Fibroblast of peridontal ligament (primary cell): Measurements from ENCODE around the gene UBIAD1.

Experiments used
- DNase-seq: peaks from one replicate; pipeline ENCODE4 v3.0.0-alpha.2; 2010; ENCODE audit errors: extremely low read depth

The UBIAD1 gene

DNA sequence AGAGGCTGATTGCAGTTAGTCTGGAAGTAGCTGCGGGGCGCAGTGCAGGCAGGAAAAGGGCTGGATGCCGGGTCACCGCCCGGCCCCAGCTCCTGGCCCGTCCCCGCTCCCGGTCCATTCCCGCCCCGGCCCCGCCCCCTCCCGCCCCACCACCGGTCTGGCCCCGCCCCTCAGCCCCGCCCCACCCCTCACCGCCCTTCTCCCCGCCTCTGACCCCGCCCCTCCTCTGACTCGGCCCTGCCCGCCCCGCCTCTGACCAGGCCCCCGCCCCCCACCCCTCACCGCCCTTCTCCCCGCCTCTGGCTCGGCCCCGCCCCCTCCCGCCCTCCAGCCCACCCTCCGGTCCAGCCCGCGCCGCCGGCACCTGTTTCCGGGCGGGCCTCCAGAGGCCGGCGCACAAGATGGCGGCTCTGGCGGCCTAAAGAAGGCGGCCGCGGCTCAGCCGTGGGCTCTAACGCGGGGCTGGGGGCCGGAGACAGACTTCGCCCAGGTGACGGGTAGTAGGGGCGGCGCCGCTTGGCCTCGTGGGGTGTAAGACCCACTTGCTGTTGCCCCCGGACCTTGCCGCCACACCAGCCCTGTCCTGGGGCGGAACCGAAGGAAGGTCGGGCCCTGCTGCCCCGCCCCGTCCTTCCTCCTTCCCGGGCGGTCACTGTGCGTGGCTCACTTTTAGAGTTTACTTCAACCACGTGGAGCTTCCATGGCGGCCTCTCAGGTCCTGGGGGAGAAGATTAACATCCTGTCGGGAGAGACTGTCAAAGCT, at the start of gene UBIAD1:
Gene UBIAD1, plus strand, starts transcription at position 367 of the 763 bp plus-strand sequence. Its CDS starts 334 bp downstream, at position 701.
- peak; percentile 80 for DNase-seq

DNA sequence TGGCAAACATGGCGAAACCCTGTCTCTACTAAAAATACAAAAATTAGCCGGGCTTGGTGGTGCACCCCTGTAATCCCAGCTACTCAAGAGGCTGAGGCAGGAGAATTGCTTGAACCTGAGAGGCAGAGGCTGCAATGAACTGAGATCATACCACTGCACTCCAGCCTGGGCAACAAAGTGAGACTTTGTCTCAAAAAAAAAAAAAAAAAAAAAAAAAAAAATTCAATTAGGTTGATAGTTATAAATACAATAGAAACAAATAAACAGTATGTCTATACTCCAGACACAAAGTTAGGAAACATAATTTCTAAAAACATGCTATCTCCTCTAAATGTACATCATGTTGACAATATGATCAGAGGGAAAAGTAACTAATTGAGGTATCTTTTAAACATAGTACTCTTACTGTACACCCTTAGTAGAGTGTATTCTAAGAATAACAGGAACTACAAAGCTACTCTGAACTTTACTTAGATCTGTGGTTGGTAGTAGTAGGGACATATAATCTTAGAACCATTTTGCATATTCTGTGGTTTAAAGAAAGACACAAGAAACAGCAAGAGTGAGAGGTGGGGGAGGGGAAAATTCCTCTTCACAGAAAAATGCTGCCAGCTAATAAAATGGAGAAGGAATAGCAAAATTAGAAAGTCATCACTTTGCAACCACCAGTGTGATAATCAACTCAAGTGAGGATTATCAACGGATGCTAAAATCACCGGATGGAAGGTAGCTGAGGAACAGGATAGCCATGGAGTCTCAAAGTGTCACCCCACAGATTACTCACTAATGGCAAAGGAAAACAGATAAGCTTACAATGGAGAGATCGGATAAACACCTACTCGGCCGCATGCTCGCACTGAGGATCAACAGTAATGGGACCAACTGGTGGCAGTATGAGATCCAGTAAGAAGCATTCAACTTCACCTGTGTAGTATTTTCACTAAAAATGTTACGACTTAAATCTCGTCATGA, 45.6 kb upstream of the UBIAD1 start:
- DNase-seq: no peak

- DNase-seq: no peak
Measured at GRCh38 chr1:11229203-11229602, 43.8 kb upstream of the UBIAD1 start.

- no peak for DNase-seq
Measured at GRCh38 chr1:11233208-11233607, 39.8 kb upstream of the UBIAD1 start.

DNA sequence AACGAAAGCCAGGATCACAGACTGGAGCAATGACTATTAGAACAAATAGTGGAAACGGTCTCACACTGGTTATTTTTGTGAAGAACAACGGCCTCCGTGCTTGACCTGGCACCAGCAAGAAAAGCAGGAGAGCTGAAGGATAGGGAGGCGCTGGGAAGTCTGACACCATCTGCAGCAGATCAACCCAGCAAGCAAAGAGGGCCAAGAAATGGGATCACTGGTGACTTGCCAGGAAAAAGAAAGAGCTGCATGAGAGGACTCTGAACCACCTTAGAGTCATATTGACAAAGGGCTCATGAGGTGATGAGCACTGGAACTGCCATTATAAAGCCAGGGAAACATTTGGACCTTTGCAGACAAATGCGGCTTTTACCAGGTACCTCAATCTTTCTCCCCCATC, 35.6 kb upstream of the UBIAD1 start:
- no peak for DNase-seq

- no peak for DNase-seq
Measured at GRCh38 chr1:11238311-11238710, 34.7 kb upstream of the UBIAD1 start.

- no peak for DNase-seq
Measured at GRCh38 chr1:11245248-11245647, 27.8 kb upstream of the UBIAD1 start.

- DNase-seq: no peak
Measured at GRCh38 chr1:11245904-11246719, 26.9 kb upstream of the UBIAD1 start.

DNA sequence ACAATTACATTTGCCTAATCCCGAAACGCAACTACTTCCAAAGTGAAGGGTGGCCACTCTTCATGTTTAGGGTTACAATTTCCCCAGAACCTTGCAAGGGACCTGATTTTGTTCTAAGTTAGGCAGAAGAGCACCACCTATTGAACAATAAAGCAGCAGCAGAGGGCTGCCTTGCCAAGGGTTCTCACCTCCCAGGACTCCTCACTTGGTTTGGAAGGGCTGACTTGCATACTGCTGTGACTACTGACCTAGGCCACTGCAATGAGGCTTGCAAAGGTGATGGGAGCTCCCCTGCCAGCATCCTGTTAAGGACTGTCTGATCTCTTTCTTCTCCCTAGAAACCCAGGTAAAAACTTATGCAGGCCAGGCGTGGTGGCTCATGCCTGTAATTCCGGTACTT, 24.8 kb upstream of the UBIAD1 start:
- no peak for DNase-seq

DNA sequence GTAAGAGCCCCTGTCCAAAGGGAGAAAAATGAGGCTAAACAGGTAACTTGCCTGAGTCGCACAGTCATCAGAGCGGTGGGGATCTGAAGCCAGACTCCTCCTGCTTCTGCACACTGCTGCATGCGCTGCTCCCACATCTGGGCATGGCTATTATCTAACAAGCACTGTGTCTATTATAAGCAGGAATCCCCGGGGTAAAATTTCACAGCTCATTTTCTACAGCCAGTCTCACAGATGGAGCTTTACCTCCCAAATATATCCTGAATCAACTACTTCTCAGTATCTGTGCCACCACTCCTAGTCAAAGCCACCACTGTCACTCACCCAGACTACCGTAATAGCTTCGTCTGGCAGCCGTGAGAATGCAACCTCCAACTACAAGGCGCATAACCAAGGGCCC, 20.5 kb upstream of the UBIAD1 start:
- DNase-seq: no peak

DNA sequence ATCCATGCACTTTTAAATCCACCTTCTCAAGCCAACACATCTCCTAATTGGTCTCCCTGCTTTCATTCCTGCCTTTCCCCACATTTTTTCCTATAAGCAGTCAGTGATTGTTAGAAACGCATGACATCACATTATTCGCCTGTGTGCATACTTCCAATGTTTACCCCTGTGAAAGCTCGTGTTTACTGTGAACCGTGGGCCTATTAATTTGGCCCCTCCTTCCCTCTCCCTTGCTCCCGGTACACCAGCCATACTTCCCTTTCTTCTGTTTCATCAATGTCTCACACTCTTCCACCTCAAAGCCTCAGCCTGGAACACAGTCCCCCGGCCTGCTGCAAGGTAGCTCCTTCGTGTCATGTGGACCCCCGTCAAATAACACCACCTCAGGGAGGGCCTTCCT, 19.8 kb upstream of the UBIAD1 start:
- DNase-seq: no peak

GRCh38 chr1:11256299-11256698, 16.7 kb upstream of the UBIAD1 start:
- no peak for DNase-seq

GRCh38 chr1:11262171-11263049, 10.6 kb upstream of the UBIAD1 start, which contains the start of gene MTOR:
Gene MTOR, minus strand, starts transcription at chr1:11262551. Its CDS starts 3,142 bp downstream, at chr1:11259409.
- DNase-seq: peak; percentile 100

DNA sequence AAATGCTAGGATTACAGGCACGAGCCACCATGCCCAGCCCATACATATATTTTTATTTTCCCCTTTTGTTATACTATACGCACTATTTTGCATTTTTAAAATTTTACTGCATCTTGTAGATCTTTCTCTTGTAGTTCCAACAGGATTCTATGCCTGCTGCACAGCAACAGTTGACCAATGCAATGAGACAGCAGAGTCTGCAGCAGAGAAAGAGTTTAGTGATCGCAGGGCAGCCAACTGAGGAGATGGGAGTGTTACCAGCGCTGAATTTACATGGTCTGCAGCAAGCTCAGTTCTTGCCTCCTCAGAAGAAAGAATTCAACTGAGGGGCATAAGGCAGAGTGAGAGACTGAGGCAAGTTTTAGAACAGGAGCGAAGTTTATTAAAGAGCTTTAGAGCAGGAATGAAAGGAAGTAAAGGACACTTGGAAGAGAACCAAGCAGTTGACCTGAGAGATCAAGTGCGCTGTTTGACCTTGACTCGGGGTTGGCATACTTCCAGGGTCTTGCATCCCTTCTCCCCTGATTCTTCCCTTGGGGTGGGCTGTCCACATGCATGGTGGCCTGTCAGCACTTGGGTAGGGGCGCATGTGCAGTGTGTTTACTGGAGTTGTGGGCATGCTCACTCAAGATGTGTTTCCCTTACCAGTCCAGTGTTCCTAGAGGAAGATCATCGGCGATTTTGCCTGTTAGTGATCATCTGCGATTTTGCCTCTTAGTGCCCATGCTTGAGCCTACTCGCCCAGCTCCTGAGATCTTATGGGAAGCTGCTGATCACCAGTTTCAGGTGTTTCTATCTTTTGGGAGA, 6.5 kb upstream of the UBIAD1 start:
- no peak for DNase-seq

- DNase-seq: peak; percentile 74
Measured at GRCh38 chr1:11267350-11268337, 5.4 kb upstream of the UBIAD1 start.

DNA sequence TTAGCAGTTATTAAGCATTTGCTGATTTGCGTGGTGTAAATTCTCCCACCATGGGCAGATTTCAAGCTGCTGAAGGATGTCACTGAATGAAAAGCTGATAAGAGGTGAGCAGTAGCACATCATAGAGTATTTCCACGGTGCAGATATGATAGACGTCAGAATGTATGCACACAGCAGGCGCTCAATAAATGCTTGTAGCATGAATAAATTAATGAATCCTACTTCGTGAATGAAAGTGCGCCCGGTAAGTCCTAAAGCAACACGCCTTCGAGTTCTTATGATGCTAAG, 510 bp upstream of the UBIAD1 start:
- no peak for DNase-seq

DNA sequence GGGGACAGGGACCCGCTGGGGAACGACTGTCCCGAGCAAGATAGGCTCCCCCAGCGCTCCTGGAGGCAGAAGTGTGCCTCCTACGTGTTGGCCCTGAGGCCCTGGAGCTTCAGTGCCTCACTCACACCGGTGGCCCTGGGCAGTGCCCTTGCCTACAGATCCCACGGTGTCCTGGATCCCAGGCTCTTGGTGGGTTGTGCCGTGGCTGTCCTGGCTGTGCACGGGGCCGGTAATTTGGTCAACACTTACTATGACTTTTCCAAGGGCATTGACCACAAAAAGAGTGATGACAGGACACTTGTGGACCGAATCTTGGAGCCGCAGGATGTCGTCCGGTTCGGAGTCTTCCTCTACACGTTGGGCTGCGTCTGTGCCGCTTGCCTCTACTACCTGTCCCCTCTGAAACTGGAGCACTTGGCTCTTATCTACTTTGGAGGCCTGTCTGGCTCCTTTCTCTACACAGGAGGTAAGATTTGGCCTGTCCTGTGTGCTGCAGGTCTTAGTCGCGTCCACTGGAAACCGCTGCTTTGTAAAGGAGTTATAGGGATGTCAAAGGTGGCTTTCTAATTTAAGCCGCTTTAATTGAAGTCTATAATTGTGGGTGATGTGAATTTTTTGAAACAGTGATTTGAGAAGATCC, 717 bp downstream of the UBIAD1 start:
- no peak for DNase-seq

DNA sequence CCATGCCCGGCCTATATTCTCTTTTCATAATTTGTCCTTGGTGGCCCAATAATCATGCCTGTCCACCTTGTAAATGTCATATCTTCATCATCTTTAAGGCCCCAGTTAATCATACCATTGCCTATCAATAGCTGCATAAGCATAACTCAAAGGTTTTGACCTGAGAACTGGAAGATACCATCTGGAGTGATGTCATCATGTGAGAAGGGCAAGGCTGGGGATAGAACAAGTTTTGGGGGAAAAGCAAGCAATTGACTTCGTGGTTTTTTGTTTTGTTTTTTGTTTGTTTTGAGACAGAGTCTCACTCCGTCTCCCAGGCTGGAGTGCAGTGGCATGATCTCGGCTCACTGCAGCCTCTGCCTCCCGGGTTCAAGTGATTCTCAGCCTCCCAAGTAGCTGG, 6.2 kb downstream of the UBIAD1 start:
- no peak for DNase-seq
